ENCODE data around the gene OR1E1. TPM values are rescaled to one million over a fixed set of nuclear protein-coding genes. Genes with fewer than 3 reads are reported as not detected.
"Not testable (repeated sequence)": the region's sequence is repeated elsewhere in the genome, so short reads cannot be mapped to it uniquely, and the experiment has no call there.

The OR1E1 gene
- total and polyA plus RNA-seq, 10 donors: 0.29 TPM; not detected in 9

DNA sequence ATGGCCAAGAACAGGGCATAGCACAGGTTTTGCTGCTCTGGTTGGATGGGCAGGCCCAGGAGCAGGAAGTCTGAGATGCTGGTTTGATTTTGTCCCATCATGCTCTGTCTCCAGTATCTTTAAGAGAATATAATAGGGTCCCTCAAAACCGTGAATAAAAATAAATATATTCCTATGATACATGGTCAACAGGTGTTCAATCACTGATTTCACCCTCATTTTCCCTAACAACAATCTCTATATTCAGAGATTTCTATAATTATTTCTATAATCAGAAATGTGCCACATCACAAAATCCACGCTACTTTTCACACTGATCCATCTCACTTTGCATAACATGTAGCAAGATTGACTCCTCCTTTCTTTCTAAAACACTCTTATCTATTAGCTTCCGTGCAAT is 35.5 kb upstream of the OR1E1 start, which contains the start of gene OR1E2:
Gene OR1E2 (minus strand): TSS at position 101 of the 400 bp plus-strand sequence. CDS start 0 bp downstream, at position 101.
- WGBS, 5 donors: 75 to 85% (median 78%) methylated on average over 3 of the region's 3 CpGs

GRCh38 chr17:3433215-3433614 is 35.0 kb upstream of the OR1E1 start:
- H3K4me1 ChIP-seq; H3K4me3 ChIP-seq; H3K27ac ChIP-seq; H3K36me3 ChIP-seq; intact Hi-C loops (cut with DNase I; ENCODE audit: low total_unique reads): not testable (repeated sequence)
- 14 to 25% (median 18%) methylated on average over 7 of the region's 7 CpGs for WGBS, 5 donors
- peaks cover 0 to 18% (median 2%) of the 10 kb centered on the region in 8 donors for H3K9me3 ChIP-seq
- peaks cover 0 to 24% (median 0%) of the 10 kb centered on the region in 7 donors for H3K27me3 ChIP-seq (replicated peaks in 1 of 7)
- DNase-seq: peak; percentile 69

More for the DNA sequence above, 35.5 kb upstream of the OR1E1 start, which contains the start of gene OR1E2:
- no peak within 1 kb of the TSS for H3K27ac ChIP-seq
- no peaks in the 10 kb centered on the region for H3K4me1 ChIP-seq
- H3K36me3 ChIP-seq: no peaks in the 10 kb centered on the region
- intact Hi-C loops (cut with DNase I; ENCODE audit: low total_unique reads): no loop called here
- no peak within 1 kb of the TSS for H3K4me3 ChIP-seq
- peaks cover 0 to 24% (median 0%) of the 10 kb centered on the region in 7 donors for H3K27me3 ChIP-seq (replicated peaks in 1 of 7)
- peaks cover 0 to 18% (median 2%) of the 10 kb centered on the region in 8 donors for H3K9me3 ChIP-seq
- TF ChIP-seq POLR2AphosphoS5 (IDR thresholded peaks at IDR 0.05): no peak
- TF ChIP-seq POLR2A (IDR thresholded peaks at IDR 0.05): no peak
- TF ChIP-seq CTCF (IDR thresholded peaks at IDR 0.05 in 8 of 11, conservative IDR thresholded peaks at IDR 0.05 in 3 of 11): no peak
- no peak for DNase-seq

- 58 to 87% (median 63%) methylated on average over 2 of the region's 2 CpGs for WGBS, 5 donors
- no peak for DNase-seq
- Histone ChIP-seq H3K27ac (no peak overlapping the region), H3K4me3 (no peak overlapping the region), H3K4me1 (no peaks in the 10 kb centered on the region), H3K27me3 (replicated peaks in 1 of 7) (peaks cover 0 to 13% (median 0%) of the 10 kb centered on the region in 7 donors), H3K36me3 (no peaks in the 10 kb centered on the region), H3K9me3 (no peaks in the 10 kb centered on the region)
- TF ChIP-seq POLR2A (IDR thresholded peaks at IDR 0.05) (no peak), POLR2AphosphoS5 (IDR thresholded peaks at IDR 0.05) (no peak), CTCF (IDR thresholded peaks at IDR 0.05 in 8 of 11, conservative IDR thresholded peaks at IDR 0.05 in 3 of 11) (no peak)
- intact Hi-C loops (cut with DNase I; ENCODE audit: low total_unique reads): no loop called here
Observed at GRCh38 chr17:3418222-3418621, 20.0 kb upstream of the OR1E1 start.

- Histone ChIP-seq H3K4me1 (no peaks in the 10 kb centered on the region), H3K4me3 (no peak overlapping the region), H3K36me3 (no peaks in the 10 kb centered on the region), H3K27me3 (replicated peaks in 1 of 7) (peaks cover 0 to 20% (median 0%) of the 10 kb centered on the region in 7 donors), H3K9me3 (no peaks in the 10 kb centered on the region), H3K27ac (no peak overlapping the region)
- intact Hi-C loops (cut with DNase I; ENCODE audit: low total_unique reads): no loop called here
- DNase-seq: no peak
- WGBS, 5 donors: 79 to 87% (median 84%) methylated on average over 5 of the region's 5 CpGs
- TF ChIP-seq CTCF (IDR thresholded peaks at IDR 0.05 in 8 of 11, conservative IDR thresholded peaks at IDR 0.05 in 3 of 11) (no peak), POLR2AphosphoS5 (IDR thresholded peaks at IDR 0.05) (no peak), POLR2A (IDR thresholded peaks at IDR 0.05) (no peak)
Observed at GRCh38 chr17:3415610-3416009, 17.4 kb upstream of the OR1E1 start.

- intact Hi-C loops (cut with DNase I; ENCODE audit: low total_unique reads); H3K4me1 ChIP-seq; H3K4me3 ChIP-seq; H3K27ac ChIP-seq; DNase-seq; H3K36me3 ChIP-seq: not testable (repeated sequence)
- H3K27me3 ChIP-seq (replicated peaks in 1 of 7): peaks cover 0 to 40% (median 0%) of the 10 kb centered on the region in 7 donors
- 22 to 31% methylated on average over 1 to 4 of the region's 16 CpGs; no CpG with 5 or more reads in 3 of the 5 donors for WGBS, 5 donors
- peaks cover 0 to 20% (median 16%) of the 10 kb centered on the region in 8 donors for H3K9me3 ChIP-seq
Observed at GRCh38 chr17:3412216-3412615, 14.0 kb upstream of the OR1E1 start.

Data from spleen (tissue), 11 donors.